Liver (tissue), 9 donors: Measurements from ENCODE around the gene CD82. TPM values are rescaled to one million over a fixed set of nuclear protein-coding genes. Genes with fewer than 3 reads are reported as not detected.

Experiments
- DNase-seq: peaks from one replicate; pipeline ENCODE4 v3.0.0-alpha.2; 2017; ENCODE audit warnings: low spot score
- H3K27ac ChIP-seq, 2 donors: one replicate each; pipeline ENCODE4 v1.7.0; 2013; ENCODE audit warnings: inconsistent platforms in 2 of 2, low read length in 2 of 2, control low read depth in 1 of 2, low read depth in 1 of 2, mild to moderate bottlenecking in 1 of 2
- H3K27me3 ChIP-seq, 4 donors: one replicate each; pipeline versions ENCODE4 v1.6.1 to v1.7.0; 2013; ENCODE audit warnings: low read length in 3 of 4, inconsistent platforms in 1 of 4, mild to moderate bottlenecking in 1 of 4, moderate library complexity in 1 of 4; ENCODE audit not compliant: control insufficient read depth in 4 of 4, insufficient read depth in 4 of 4
- H3K36me3 ChIP-seq, 4 donors: one replicate each; pipeline versions ENCODE4 v1.6.1 to v1.7.0; 2013; ENCODE audit warnings: low read length in 3 of 4, mild to moderate bottlenecking in 3 of 4, low read depth in 1 of 4, moderate library complexity in 1 of 4; ENCODE audit not compliant: control insufficient read depth in 4 of 4, insufficient read depth in 3 of 4
- H3K4me1 ChIP-seq, 4 donors: one replicate each; pipeline versions ENCODE4 v1.6.1 to v1.7.0; 2013; ENCODE audit warnings: low read length in 3 of 4, mild to moderate bottlenecking in 3 of 4, moderate library complexity in 1 of 4; ENCODE audit not compliant: control insufficient read depth in 4 of 4, insufficient read depth in 4 of 4
- H3K4me3 ChIP-seq, 3 donors: one replicate each; pipeline versions ENCODE4 v1.6.1 to v1.7.0; 2013; ENCODE audit warnings: low read length in 3 of 3, control low read depth in 1 of 3, low read depth in 1 of 3, mild to moderate bottlenecking in 1 of 3
- H3K9ac ChIP-seq, 2 donors: one replicate each; pipeline ENCODE4 v1.7.0; 2013; ENCODE audit warnings: low read length in 2 of 2, mild to moderate bottlenecking in 2 of 2, moderate library complexity in 2 of 2, control low read depth in 1 of 2, low read depth in 1 of 2
- H3K9me3 ChIP-seq, 4 donors: one replicate each; pipeline versions ENCODE4 v1.6.1 to v1.7.0; 2013; ENCODE audit warnings: low read length in 3 of 4; ENCODE audit not compliant: control insufficient read depth in 4 of 4
- ATF3 ChIP-seq: IDR thresholded peaks from 2 replicates; pipeline ENCODE4 v1.6.1; 2016; ENCODE audit warnings: antibody characterized with exemption
- CTCF ChIP-seq: fragments of 150-350 bp; IDR thresholded peaks from 2 replicates; pipeline ENCODE4 v1.5.1; 2017; ENCODE audit warnings: improper control_type of control experiment, low read depth, low read length; ENCODE audit not compliant: missing input control
- EGR1 ChIP-seq, 2 donors: IDR thresholded peaks; 2 replicates each; pipeline ENCODE4 v1.6.1; 2016 to 2018; ENCODE audit warnings: antibody characterized with exemption in 2 of 2, low read depth in 2 of 2
- FOXA1 ChIP-seq: IDR thresholded peaks from 2 replicates; pipeline ENCODE4 v1.6.1; 2016; ENCODE audit warnings: antibody characterized with exemption
- FOXA2 ChIP-seq: IDR thresholded peaks from 2 replicates; pipeline ENCODE4 v1.6.1; 2016; ENCODE audit warnings: antibody characterized with exemption
- GABPA ChIP-seq, 2 donors: IDR thresholded peaks in 1 of 2; conservative IDR thresholded peaks in 1 of 2; 2 replicates each; pipeline ENCODE4 v1.6.1; 2016; ENCODE audit warnings: antibody characterized with exemption in 2 of 2, mild to moderate bottlenecking in 1 of 2, moderate library complexity in 1 of 2
- HNF4A ChIP-seq, 2 donors: conservative IDR thresholded peaks; 2 replicates each; pipeline ENCODE4 v1.6.1; 2016; ENCODE audit warnings: antibody characterized with exemption in 2 of 2, mild to moderate bottlenecking in 2 of 2
- HNF4G ChIP-seq: IDR thresholded peaks from 2 replicates; pipeline ENCODE4 v1.6.1; 2016; ENCODE audit warnings: antibody characterized with exemption
- JUND ChIP-seq, 2 donors: IDR thresholded peaks; 2 replicates each; pipeline ENCODE4 v1.6.1; 2016; ENCODE audit warnings: antibody characterized with exemption in 2 of 2
- MAX ChIP-seq: IDR thresholded peaks from 2 replicates; pipeline ENCODE4 v1.6.1; 2016; ENCODE audit warnings: antibody characterized with exemption
- NR2F2 ChIP-seq: IDR thresholded peaks from 2 replicates; pipeline ENCODE4 v1.6.1; 2016; ENCODE audit warnings: antibody characterized with exemption
- REST ChIP-seq: IDR thresholded peaks from 2 replicates; pipeline ENCODE4 v1.6.1; 2016; ENCODE audit warnings: antibody characterized with exemption, mild to moderate bottlenecking
- RXRA ChIP-seq, 2 donors: IDR thresholded peaks; 2 replicates each; pipeline ENCODE4 v1.6.1; 2017 to 2018; ENCODE audit warnings: antibody characterized with exemption in 2 of 2, mild to moderate bottlenecking in 1 of 2
- SP1 ChIP-seq: IDR thresholded peaks from 2 replicates; pipeline ENCODE4 v1.6.1; 2018; ENCODE audit warnings: antibody characterized with exemption, mild to moderate bottlenecking
- TAF1 ChIP-seq: conservative IDR thresholded peaks from 2 replicates; pipeline ENCODE4 v1.6.1; 2016; ENCODE audit warnings: antibody characterized with exemption, mild to moderate bottlenecking
- YY1 ChIP-seq: IDR thresholded peaks from 2 replicates; pipeline ENCODE4 v1.6.1; 2016; ENCODE audit warnings: antibody characterized with exemption, mild to moderate bottlenecking
- ZBTB33 ChIP-seq: IDR thresholded peaks from 2 replicates; pipeline ENCODE4 v1.6.1; 2016; ENCODE audit warnings: antibody characterized with exemption
- WGBS: extraction: QIAGEN DNeasy Blood & Tissue Kit; methylation state at CpG from one replicate; pipeline ENCODE4 v1.1.7; 2013; 5-methylcytosine and 5-hydroxymethylcytosine counted together
- polyA plus RNA-seq, 2 donors: library from polyadenylated mRNA; stranded (reverse) in 1 of 2; unstranded in 1 of 2; fragments of 200-250 nt in 1 of 2; fragments of >200 nt in 1 of 2; fragmentation: Nextera tagmentation in 1 of 2; extraction: Ambion mirVana in 1 of 2; gene quantifications; one replicate each; pipeline versions ENCODE4 v1.2.1 to v1.2.3, GENCODE V29; 2013 to 2015
- total RNA-seq, 2 donors: library from RNA; depleted of rRNA; stranded (reverse); fragments of >200 nt; gene quantifications; one replicate each; pipeline ENCODE4 v1.2.3, GENCODE V29; 2014
- donor health status: healthy.
- donor health status: healthy.
- donor health status: healthy.
- donor health status: healthy.
- donor health status: healthy.

CD82 gene
- total and polyA plus RNA-seq, 4 donors, result 27.4 to 82.6 (median 47.8) TPM

GRCh38 chr11:44581246-44581645 is 15.8 kb downstream of the CD82 start:
- no peak for DNase-seq
- Histone ChIP-seq H3K36me3 (no peaks in the 10 kb centered on the region), H3K4me1 (peaks cover 6 to 19% (median 16%) of the 10 kb centered on the region in 4 donors), H3K27me3 (no peaks in the 10 kb centered on the region), H3K27ac (no peak overlapping the region), H3K4me3 (no peak overlapping the region), H3K9me3 (no peaks in the 10 kb centered on the region), H3K9ac (no peak overlapping the region)
- 84% methylated on average over 3 of the region's 3 CpGs for WGBS
- no peak for TF ChIP-seq CTCF
- TF ChIP-seq HNF4A (conservative IDR thresholded peaks at IDR 0.05), result no peak
- TF ChIP-seq FOXA1, result no peak
- TF ChIP-seq REST, result no peak
- no peak for TF ChIP-seq TAF1
- no peak for TF ChIP-seq NR2F2
- no peak for TF ChIP-seq RXRA (IDR thresholded peaks at IDR 0.05)
- TF ChIP-seq MAX, result no peak
- no peak for TF ChIP-seq HNF4G
- TF ChIP-seq ZBTB33, result no peak
- no peak for TF ChIP-seq GABPA (IDR thresholded peaks at IDR 0.05 in 1 of 2, conservative IDR thresholded peaks at IDR 0.05 in 1 of 2)
- TF ChIP-seq EGR1 (IDR thresholded peaks at IDR 0.05; ENCODE audit: low read depth in 2 of 2), result no peak
- TF ChIP-seq ATF3, result no peak
- TF ChIP-seq SP1, result no peak
- TF ChIP-seq JUND (IDR thresholded peaks at IDR 0.05), result no peak
- no peak for TF ChIP-seq FOXA2
- TF ChIP-seq YY1, result no peak
